DMS 273 treated with DMSO at 0.1 percent for 48 hours (cell line): Measurements from ENCODE around the gene MICAL2.

Experiments
- DNase-seq: peaks from one replicate; lab custom pipeline; 2025; lab: John Stamatoyannopoulos, UW

MICAL2 gene

DNA sequence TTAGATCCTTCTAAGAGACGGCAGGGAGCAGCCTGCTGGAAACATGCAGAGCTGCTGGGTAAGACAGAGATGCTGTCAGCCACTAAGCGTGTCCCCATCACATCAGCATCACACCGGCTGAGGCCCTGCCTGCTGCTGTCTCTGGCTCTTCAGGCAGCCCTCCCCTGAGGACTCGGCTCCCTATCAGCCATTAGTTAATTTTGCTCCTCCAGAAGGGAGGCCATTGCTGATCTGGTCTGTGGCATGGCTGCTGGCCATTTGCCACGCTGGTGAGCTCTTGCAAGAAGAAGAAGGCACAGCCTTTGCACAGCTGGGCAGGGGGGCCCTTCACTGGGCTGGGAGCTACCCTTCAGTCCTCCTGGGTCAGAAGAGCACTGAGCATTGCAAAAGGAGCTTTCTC, 135.8 kb downstream of the MICAL2 start:
- DNase-seq = no peak

- no peak for DNase-seq
These were observed 136.6 kb downstream of the MICAL2 start for GRCh38 chr11:12246989-12247388.

GRCh38 chr11:12247543-12248254, 137.3 kb downstream of the MICAL2 start:
- DNase-seq = no peak

GRCh38 chr11:12248330-12248729, 137.9 kb downstream of the MICAL2 start:
- DNase-seq = no peak

DNA sequence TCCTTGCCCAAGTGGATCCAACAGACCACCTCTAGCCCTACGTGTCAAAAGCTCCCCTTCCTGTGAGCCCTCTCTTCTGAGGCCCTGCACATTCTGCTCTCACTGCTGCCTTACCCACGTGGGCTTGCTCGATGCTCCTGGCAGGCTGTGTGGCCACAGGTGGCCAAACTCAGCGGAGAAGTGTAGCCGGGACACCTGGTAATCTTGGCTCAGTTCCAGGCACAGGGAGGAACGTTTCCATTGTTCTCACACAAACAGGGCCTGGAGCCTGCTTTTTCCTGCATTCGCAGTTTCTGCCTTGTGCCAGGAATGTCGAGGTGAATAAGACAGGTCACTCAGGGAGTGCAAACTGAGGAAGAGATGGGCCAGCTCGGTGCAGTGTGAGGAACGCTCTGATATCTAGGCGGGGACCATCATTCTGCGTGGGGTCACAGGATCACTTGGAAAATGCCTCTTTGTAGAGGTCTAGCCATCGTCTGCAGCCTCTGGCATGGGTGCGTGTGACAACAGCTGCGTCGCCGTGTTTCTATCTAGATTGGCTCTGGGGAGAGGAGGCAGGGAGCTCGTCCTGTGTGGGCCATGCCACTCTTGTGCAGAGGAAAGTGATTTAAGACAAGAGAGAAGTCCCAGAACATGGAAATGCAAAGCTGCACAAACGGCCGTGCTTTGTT, 139.3 kb downstream of the MICAL2 start:
- DNase-seq = peak; percentile 48

DNA sequence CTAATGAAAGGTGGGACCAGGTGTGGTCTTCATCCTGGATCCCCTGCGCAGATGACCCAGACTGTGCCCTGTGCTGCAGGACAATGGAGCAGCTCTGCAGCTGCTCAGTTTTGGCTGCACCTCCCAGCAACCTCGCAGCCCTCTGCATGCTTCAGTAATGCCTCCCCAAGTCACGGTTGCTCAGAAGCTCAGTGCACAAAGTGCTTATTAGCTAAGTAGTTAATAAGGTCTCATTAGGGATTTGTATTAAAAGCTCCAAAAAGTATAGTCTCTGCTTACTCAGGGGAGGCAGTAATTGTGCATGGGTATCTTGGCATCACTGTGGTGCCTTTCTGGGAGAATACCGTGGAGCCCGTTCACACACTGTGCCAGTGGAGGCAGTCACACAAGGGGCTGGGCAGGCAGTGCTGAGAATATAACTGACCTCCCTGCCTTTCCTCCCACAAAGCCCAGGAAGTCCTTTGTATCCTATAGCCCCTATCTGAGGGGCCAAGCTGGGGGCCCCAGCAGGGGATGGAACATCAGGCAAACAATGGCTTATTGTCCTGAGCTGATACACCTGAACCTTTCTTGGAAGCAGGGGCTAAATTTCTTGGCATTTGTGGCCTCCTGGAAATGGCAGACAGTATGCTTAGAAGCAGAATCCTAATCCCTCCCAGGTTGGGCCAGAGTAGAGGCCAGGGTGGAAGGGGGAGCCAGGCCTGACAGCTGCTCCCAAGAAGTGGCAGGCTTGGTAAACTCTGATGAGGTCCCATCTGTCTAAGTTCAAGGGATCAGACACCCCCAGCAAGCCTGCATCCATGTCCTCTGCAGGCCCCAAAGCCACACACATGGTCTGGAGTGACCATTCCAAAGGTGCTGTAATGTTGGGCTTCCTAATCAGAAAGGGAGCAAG, 141.5 kb downstream of the MICAL2 start:
- DNase-seq = peak; percentile 6

DNA sequence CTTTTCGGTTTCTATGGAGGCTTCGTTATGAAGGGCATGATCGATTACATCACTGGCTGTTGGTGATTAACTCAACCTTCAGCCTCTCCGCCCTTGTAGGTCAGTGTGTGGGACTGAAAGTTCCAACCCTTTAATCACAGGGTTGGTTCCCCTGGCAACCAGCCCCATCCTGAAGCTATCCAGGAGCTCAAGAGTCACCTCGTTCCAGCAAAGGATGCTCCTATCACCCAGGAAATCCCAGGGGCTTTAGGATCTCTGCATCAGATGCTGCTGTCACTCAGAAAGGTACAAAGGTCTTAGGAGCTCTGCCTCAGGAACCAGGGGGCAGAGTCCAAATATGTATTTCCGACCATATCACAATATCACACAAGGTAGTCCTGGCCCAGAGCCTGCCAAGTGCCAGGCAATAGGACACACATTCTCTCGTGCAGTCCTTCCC, 143.5 kb downstream of the MICAL2 start:
- DNase-seq = no peak

DNA sequence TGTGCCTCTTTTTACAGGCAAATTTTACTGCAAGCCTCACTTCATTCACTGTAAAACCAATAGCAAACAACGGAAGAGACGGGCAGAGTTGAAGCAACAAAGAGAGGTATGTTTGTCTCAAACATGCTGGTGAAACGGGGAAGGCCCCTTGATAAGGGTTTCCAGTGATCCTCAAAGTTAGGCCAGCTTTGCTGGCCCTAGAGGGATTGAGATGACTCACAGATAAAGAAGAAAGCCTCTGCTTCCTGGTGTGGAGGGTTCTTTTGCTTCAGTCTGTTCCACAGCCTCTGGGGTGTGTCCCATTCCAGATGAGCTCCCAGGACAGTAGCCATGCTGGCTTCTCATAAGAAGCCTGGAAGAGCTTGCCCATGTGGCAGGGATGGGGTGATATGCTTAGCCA, 148.1 kb downstream of the MICAL2 start:
- DNase-seq = no peak

GRCh38 chr11:12259956-12260355, 149.6 kb downstream of the MICAL2 start:
- DNase-seq = no peak

- DNase-seq = no peak
These were observed 150.5 kb downstream of the MICAL2 start for GRCh38 chr11:12260731-12261521.

DNA sequence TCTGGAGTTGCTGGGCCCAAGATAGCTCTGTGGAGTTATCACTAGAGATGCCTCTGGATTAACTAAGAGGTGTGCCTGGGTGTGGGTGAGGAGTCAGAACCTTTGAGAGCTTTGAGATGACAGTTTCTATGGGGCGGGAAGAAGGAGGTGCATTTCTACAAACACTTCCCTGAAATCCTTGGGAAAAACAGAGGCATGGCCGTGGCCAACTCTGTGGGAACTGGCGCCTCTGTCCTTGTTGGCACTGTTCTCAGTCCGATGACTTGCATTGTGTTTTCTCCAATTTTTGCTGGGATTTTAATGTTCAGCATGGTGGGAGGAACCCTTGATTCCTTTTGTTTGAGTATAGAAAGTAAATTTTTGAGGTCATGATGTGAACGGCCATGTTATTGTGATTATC, 151.2 kb downstream of the MICAL2 start:
- DNase-seq = no peak

GRCh38 chr11:12263141-12263693, 152.8 kb downstream of the MICAL2 start:
- DNase-seq = no peak

DNA sequence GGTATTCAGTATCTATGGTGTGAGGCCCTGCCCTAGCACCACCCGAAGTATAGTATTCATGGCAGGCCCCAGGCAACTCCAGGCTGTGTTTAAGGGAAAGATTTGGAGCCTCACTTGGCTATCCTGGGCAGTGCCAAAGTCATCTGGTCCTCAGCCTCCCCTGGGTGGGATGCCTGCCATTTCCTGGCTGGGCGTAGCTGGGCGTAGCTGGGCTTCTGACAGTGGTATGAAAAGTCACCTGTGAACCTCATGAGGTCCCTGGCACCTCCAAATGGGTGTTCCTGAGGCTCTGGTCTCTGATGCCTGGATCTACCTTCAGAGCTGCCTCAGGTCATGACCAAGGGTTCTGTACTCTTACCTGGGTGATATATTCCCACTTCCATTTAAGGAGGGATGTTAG, 154.0 kb downstream of the MICAL2 start:
- no peak for DNase-seq

GRCh38 chr11:12266132-12266531, 155.7 kb downstream of the MICAL2 start:
- DNase-seq = no peak

GRCh38 chr11:12266943-12267342, 156.6 kb downstream of the MICAL2 start:
- no peak for DNase-seq

GRCh38 chr11:12267921-12268320, 157.5 kb downstream of the MICAL2 start:
- no peak for DNase-seq

- no peak for DNase-seq
These were observed 158.7 kb downstream of the MICAL2 start for GRCh38 chr11:12269104-12269441.

DNA sequence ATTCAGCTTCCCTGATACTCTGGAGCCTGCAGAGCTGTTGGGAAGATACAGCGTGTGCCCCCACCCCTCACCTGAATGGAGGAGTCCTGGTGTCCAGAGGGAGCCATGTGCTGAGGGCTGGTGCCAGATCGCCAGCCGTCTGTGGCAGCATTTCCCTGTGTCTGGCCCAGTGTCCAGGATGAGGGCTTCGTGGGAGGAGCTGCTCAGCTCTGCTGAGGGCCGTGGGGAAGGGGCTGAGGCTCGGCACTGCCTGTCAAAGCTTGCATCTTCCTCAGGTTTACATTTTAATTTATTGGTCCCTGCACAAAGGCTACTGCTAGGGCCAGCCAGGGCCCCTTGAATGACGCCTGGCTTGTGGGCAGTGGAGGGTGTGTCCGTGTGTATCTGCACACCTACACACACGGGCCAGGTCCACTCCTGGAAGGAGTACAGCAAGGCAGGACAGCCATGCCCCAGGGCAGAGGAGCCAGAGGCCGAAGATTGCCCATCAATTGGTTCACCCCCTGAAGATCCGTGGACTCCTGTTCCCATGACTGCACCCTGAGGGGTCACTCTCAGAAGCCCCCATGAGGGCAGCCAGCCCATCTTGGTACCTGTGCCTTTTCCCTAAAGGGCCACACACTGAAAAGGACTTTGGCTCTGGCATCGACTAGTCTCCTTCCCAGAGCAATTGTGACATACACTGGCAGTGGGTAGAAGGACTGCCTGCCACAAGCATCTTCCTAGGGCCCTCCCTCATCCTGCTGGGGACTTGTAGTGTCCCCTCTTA, 159.2 kb downstream of the MICAL2 start:
- DNase-seq = no peak

DNA sequence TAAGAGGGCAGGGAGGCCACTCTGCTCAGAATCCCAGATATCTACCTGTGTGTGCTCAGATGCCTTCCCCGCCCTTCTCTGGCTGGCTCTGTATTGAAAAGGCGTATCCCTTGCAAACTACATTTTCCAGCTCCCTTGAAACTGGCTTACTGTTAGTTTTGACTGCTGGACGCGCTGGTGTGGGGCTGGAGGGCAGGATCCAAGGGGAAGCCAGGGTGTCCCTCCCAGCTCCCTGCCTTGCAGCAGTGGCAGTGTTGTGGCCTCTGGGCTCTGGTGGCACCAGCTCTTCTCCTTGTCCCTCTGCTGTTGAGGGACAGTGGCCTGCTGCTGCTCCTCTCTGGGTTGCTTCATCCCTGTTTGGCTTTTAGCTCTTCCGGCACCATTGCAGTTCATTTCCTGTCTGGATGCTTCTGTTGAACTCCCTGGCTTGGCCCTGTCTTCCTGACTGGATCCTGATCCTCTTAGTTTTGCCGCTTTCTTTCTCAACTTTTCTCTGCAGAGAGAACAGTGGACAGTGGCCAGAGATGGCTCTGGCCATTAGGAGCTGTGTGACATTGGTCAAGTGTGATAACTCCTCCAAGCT, 159.9 kb downstream of the MICAL2 start:
- no peak for DNase-seq

GRCh38 chr11:12270817-12271216, 160.4 kb downstream of the MICAL2 start:
- no peak for DNase-seq

DNA sequence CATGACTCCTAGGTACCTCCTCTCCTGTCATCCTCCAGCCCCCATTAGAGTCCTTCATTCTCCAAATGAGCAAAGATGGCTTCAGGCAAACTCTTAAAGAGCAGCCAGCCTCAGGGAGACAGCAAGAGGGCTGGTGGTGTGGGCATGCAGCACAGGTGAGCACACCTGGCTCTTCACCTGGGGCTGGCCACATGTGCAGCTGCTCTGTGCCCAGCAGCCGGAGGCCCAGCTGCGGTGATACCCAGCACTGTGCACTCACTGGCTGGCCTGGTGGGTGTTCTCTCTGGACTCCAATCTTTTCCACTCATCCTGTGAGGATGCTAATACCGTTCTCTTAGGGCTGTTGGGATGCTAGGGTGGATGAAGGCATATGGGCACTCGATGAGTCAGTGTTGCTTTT, 160.9 kb downstream of the MICAL2 start:
- no peak for DNase-seq
